NT2/D1 (cell line): ENCODE results near the gene TBXAS1.

ENCODE experiments used
- SUZ12 ChIP-seq: IDR thresholded peaks from 2 replicates; pipeline ENCODE4 v1.6.1; 2011; ENCODE audit not compliant: insufficient read length, insufficient read depth; ENCODE audit errors: extremely low read depth
- YY1 ChIP-seq: IDR thresholded peaks from 2 replicates; pipeline ENCODE4 v1.6.1; 2011; ENCODE audit not compliant: insufficient read length, insufficient read depth
- ZNF274 ChIP-seq: IDR thresholded peaks from 2 replicates; pipeline ENCODE4 v1.6.1; 2011; ENCODE audit warnings: mild to moderate bottlenecking, low read depth, low read length

DNA sequence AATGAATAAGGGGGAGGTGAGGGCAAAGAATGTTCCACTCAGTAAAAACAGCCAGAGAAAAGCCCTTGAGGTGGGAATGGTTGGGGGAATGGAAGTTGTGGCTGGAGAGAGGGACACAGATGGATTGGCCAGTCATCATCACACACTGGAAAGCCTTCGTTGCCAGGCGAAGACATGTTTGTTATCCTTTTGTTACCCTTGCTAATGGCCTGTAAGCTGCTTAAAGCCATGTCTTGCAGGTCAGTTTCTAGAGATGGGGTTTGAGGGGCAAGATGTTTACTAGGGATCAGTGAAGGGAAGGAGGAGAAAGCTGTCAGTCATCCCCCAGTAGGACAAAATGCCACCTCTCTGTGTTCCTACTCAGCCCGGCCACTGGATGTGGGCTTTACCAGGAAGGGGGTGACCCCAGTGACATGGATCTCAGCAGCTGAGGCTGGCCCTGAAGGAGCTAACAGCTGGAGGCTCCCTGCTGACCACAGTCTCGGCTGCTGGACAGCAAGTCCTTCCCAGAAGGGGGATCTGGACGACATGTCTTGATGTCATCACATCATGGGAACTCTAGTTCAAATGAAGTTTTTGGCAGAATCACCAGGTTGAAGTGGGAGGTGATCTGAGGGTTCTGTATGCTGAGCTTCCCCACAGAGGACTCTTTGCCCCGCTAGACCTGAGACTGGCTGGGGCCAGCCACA, 66.2 kb downstream of the TBXAS1 start:
- TF ChIP-seq YY1 (no peak), ZNF274 (no peak), SUZ12 (no peak)
